Panc1 (cell line): ENCODE data around the gene STAT4.

Experiments used
- CTCF ChIP-seq: fragments of 450-650 bp; IDR thresholded peaks from 2 replicates; pipeline ENCODE4 v1.5.1; 2017; ENCODE audit warnings: mild to moderate bottlenecking
- POLR2AphosphoS5 ChIP-seq: IDR thresholded peaks from 2 replicates; pipeline ENCODE4 v1.6.1; 2012; ENCODE audit warnings: mild to moderate bottlenecking, low read depth, low read length, moderate library complexity
- REST ChIP-seq, 2 experiments: IDR thresholded peaks; 2 replicates each; pipeline ENCODE4 v1.6.1; 2011 to 2012; ENCODE audit warnings: low read depth in 2 of 2, control low read depth in 1 of 2, low read length in 1 of 2, mild to moderate bottlenecking in 1 of 2, moderate library complexity in 1 of 2; ENCODE audit not compliant: insufficient read depth in 1 of 2
- SIN3A ChIP-seq: IDR thresholded peaks from 2 replicates; pipeline ENCODE4 v1.6.1; 2012; ENCODE audit warnings: low read depth, mild to moderate bottlenecking, low read length, moderate library complexity, borderline replicate concordance; ENCODE audit not compliant: insufficient read depth
- TCF7L2 ChIP-seq: IDR thresholded peaks from 2 replicates; pipeline ENCODE4 v1.6.1; 2011; ENCODE audit warnings: mild to moderate bottlenecking, low read depth, low read length, inconsistent platforms

GRCh38 chr2:191083540-191083939 lies 67.3 kb downstream of the STAT4 start:
- no peak for TF ChIP-seq CTCF
- no peak for TF ChIP-seq TCF7L2
- TF ChIP-seq REST (IDR thresholded peaks at IDR 0.05; ENCODE audit: insufficient read depth in 1 of 2, low read depth in 2 of 2, low read length in 1 of 2) = no peak
- TF ChIP-seq POLR2AphosphoS5 = no peak
- TF ChIP-seq SIN3A = no peak
